Activated T-helper 1 cell treated with anti-CD3 and anti-CD28 coated beads, Interleukin-12 subunit alpha, Interleukin-12 subunit beta, Interleukin-2, Interleukin-4 antibody, amounts not matched to agents 30 ng/mL and 10 ng/mL and 1 ng/mL, durations not matched to agents 14 hours and 24 hours and 36 hours (primary cell): ENCODE measurements around the gene ZFP28. TPM values are rescaled to one million over a fixed set of nuclear protein-coding genes. Genes with fewer than 3 reads are reported as not detected.

Source experiments
- DNase-seq: peaks from one replicate; pipeline ENCODE4 v3.0.0; 2021; ENCODE audit warnings: low spot score
- H3K27ac Mint-ChIP-seq: one replicate; pipeline ENCODE4 v1.8.0; 2021; ENCODE audit warnings: mild to moderate bottlenecking, mixed read lengths
- H3K27me3 Mint-ChIP-seq: one replicate; pipeline ENCODE4 v1.8.0; 2022; ENCODE audit warnings: mild to moderate bottlenecking, moderate library complexity, mixed read lengths; ENCODE audit not compliant: insufficient read depth
- H3K36me3 Mint-ChIP-seq: one replicate; pipeline ENCODE4 v1.8.0; 2021; ENCODE audit warnings: low read depth, mixed read lengths
- H3K4me1 Mint-ChIP-seq: one replicate; pipeline ENCODE4 v1.8.0; 2021; ENCODE audit warnings: low read depth, mixed read lengths
- H3K4me3 Mint-ChIP-seq: one replicate; pipeline ENCODE4 v1.8.0; 2021; ENCODE audit warnings: mild to moderate bottlenecking, moderate library complexity, mixed read lengths
- H3K9me3 Mint-ChIP-seq: one replicate; pipeline ENCODE4 v1.8.0; 2021; ENCODE audit warnings: mixed read lengths
- intact Hi-C: fragments of 100-400 bp; cut with micrococcal nuclease; formaldehyde crosslinking; loops from one replicate; pipeline ENCODE4 v1.15.1; 2024
- total RNA-seq: library from RNA; stranded (reverse); gene quantifications from 2 replicates; pipeline ENCODE4 v1.2.3, GENCODE V29; 2022

ZFP28 gene
- total RNA-seq, 1 donor from 2014 or later, result 1.4 TPM

- Mint-ChIP-seq H3K9me3 (peaks cover 87% of the 10 kb centered on the region), H3K27me3 (no peaks in the 10 kb centered on the region), H3K36me3 (peaks cover 20% of the 10 kb centered on the region), H3K4me3 (peak overlapping the region; percentile 87), H3K27ac (peak overlapping the region; percentile 89), H3K4me1 (no peaks in the 10 kb centered on the region)
- intact Hi-C loops, result loop anchor here (1.0 to 5.0 kb wide), 7 partner anchors 28 to 1090 kb away; partner anchors contain the start of genes TRAPPC2B, ZFP28, ZNF547 and ZNF582
- DNase-seq, result peak; percentile 15
Measured at GRCh38 chr19:56566904-56567273, 28.1 kb downstream of the ZFP28 start.

GRCh38 chr19:56567274-56568120 lies 28.7 kb downstream of the ZFP28 start, which contains the start of gene ZNF470:
TSS of gene ZNF470 (plus strand) at chr19:56567468. CDS start at chr19:56570312, 2,844 bp downstream.
- Mint-ChIP-seq H3K4me1 (no peaks in the 10 kb centered on the region), H3K27ac (peak within 1 kb of the TSS; percentile 89), H3K36me3 (peaks cover 20% of the 10 kb centered on the region), H3K4me3 (peak within 1 kb of the TSS; percentile 87), H3K27me3 (no peaks in the 10 kb centered on the region), H3K9me3 (peaks cover 83% of the 10 kb centered on the region)
- DNase-seq, result peak; percentile 82
- intact Hi-C loops, result loop anchor here (1.0 to 5.0 kb wide), 7 partner anchors 28 to 1090 kb away; partner anchors contain the start of genes TRAPPC2B, ZFP28, ZNF547 and ZNF582

GRCh38 chr19:56572589-56572988 lies 33.8 kb downstream of the ZFP28 start:
- H3K27me3 Mint-ChIP-seq, result no peaks in the 10 kb centered on the region
- H3K36me3 Mint-ChIP-seq, result peaks cover 48% of the 10 kb centered on the region
- DNase-seq, result no peak
- no peak overlapping the region for H3K27ac Mint-ChIP-seq
- no peaks in the 10 kb centered on the region for H3K4me1 Mint-ChIP-seq
- H3K4me3 Mint-ChIP-seq, result no peak overlapping the region
- intact Hi-C loops, result no loop called here
- H3K9me3 Mint-ChIP-seq, result peaks cover 84% of the 10 kb centered on the region

- Mint-ChIP-seq H3K27me3 (no peaks in the 10 kb centered on the region), H3K4me1 (no peaks in the 10 kb centered on the region), H3K36me3 (peaks cover 46% of the 10 kb centered on the region), H3K9me3 (peaks cover 85% of the 10 kb centered on the region), H3K27ac (no peak overlapping the region), H3K4me3 (no peak overlapping the region)
- intact Hi-C loops, result no loop called here
- no peak for DNase-seq
Measured at GRCh38 chr19:56573914-56574313, 35.2 kb downstream of the ZFP28 start.

- Mint-ChIP-seq H3K27me3 (no peaks in the 10 kb centered on the region), H3K36me3 (peaks cover 33% of the 10 kb centered on the region), H3K27ac (no peak overlapping the region), H3K4me3 (no peak overlapping the region), H3K4me1 (no peaks in the 10 kb centered on the region), H3K9me3 (peaks cover 88% of the 10 kb centered on the region)
- intact Hi-C loops, result no loop called here
- DNase-seq, result no peak
Measured at GRCh38 chr19:56577719-56578602, 39.2 kb downstream of the ZFP28 start.

- Mint-ChIP-seq H3K36me3 (peaks cover 14% of the 10 kb centered on the region), H3K27me3 (no peaks in the 10 kb centered on the region), H3K4me3 (peak overlapping the region; percentile 92), H3K9me3 (peaks cover 59% of the 10 kb centered on the region), H3K27ac (no peak overlapping the region), H3K4me1 (peaks cover 14% of the 10 kb centered on the region)
- DNase-seq, result no peak
- intact Hi-C loops, result loop anchor here (5.0 kb wide), 1 partner anchor 192 kb away; the partner anchor contains the start of gene ZNF583
Measured at GRCh38 chr19:56594446-56594782, 55.7 kb downstream of the ZFP28 start.

GRCh38 chr19:56594783-56595547 lies 56.2 kb downstream of the ZFP28 start, which contains the start of gene ZNF71:
TSS of gene ZNF71 (plus strand) at chr19:56595302. CDS start at chr19:56601559, 6,257 bp downstream.
- peak; percentile 82 for DNase-seq
- Mint-ChIP-seq H3K9me3 (peaks cover 58% of the 10 kb centered on the region), H3K4me1 (peaks cover 14% of the 10 kb centered on the region), H3K4me3 (peak within 1 kb of the TSS; percentile 92), H3K36me3 (peaks cover 14% of the 10 kb centered on the region), H3K27me3 (no peaks in the 10 kb centered on the region), H3K27ac (peak within 1 kb of the TSS; percentile 59)
- intact Hi-C loops, result loop anchor here (1.0 to 5.0 kb wide), 4 partner anchors 28 to 203 kb away; partner anchors contain the start of genes ZFP28, ZNF470, ZNF582 and ZNF583

GRCh38 chr19:56595548-56595899 lies 56.8 kb downstream of the ZFP28 start:
- Mint-ChIP-seq H3K27me3 (no peaks in the 10 kb centered on the region), H3K4me1 (peaks cover 14% of the 10 kb centered on the region), H3K27ac (peak overlapping the region; percentile 57), H3K9me3 (peaks cover 55% of the 10 kb centered on the region), H3K4me3 (peak overlapping the region; percentile 92), H3K36me3 (peaks cover 15% of the 10 kb centered on the region)
- intact Hi-C loops, result loop anchor here (1.0 to 5.0 kb wide), 3 partner anchors 28 to 203 kb away; partner anchors contain the start of genes ZFP28, ZNF470 and ZNF582
- no peak for DNase-seq

GRCh38 chr19:56596676-56597075 lies 57.9 kb downstream of the ZFP28 start:
- no peak overlapping the region for H3K27ac Mint-ChIP-seq
- peaks cover 14% of the 10 kb centered on the region for H3K4me1 Mint-ChIP-seq
- peaks cover 59% of the 10 kb centered on the region for H3K9me3 Mint-ChIP-seq
- no peak for DNase-seq
- intact Hi-C loops, result loop anchor here (5.0 kb wide), 1 partner anchor 204 kb away; the partner anchor contains the start of gene ZNF582
- H3K4me3 Mint-ChIP-seq, result peak overlapping the region; percentile 92
- H3K36me3 Mint-ChIP-seq, result peaks cover 27% of the 10 kb centered on the region
- no peaks in the 10 kb centered on the region for H3K27me3 Mint-ChIP-seq

GRCh38 chr19:56597696-56598095 lies 58.9 kb downstream of the ZFP28 start:
- DNase-seq, result no peak
- H3K4me3 Mint-ChIP-seq, result no peak overlapping the region
- H3K4me1 Mint-ChIP-seq, result peaks cover 14% of the 10 kb centered on the region
- H3K9me3 Mint-ChIP-seq, result peaks cover 60% of the 10 kb centered on the region
- no peak overlapping the region for H3K27ac Mint-ChIP-seq
- H3K27me3 Mint-ChIP-seq, result no peaks in the 10 kb centered on the region
- intact Hi-C loops, result loop anchor here (5.0 kb wide), 1 partner anchor 205 kb away; the partner anchor contains the start of gene ZNF582
- H3K36me3 Mint-ChIP-seq, result peaks cover 35% of the 10 kb centered on the region

- intact Hi-C loops, result no loop called here
- no peak overlapping the region for H3K4me3 Mint-ChIP-seq
- no peaks in the 10 kb centered on the region for H3K27me3 Mint-ChIP-seq
- peaks cover 4% of the 10 kb centered on the region for H3K4me1 Mint-ChIP-seq
- H3K9me3 Mint-ChIP-seq, result peaks cover 72% of the 10 kb centered on the region
- no peak for DNase-seq
- no peak overlapping the region for H3K27ac Mint-ChIP-seq
- peaks cover 47% of the 10 kb centered on the region for H3K36me3 Mint-ChIP-seq
Measured at GRCh38 chr19:56601375-56601774, 62.6 kb downstream of the ZFP28 start.

GRCh38 chr19:56603829-56604228 lies 65.1 kb downstream of the ZFP28 start:
- H3K4me3 Mint-ChIP-seq, result no peak overlapping the region
- intact Hi-C loops, result no loop called here
- no peaks in the 10 kb centered on the region for H3K27me3 Mint-ChIP-seq
- peaks cover 78% of the 10 kb centered on the region for H3K9me3 Mint-ChIP-seq
- H3K4me1 Mint-ChIP-seq, result no peaks in the 10 kb centered on the region
- peaks cover 37% of the 10 kb centered on the region for H3K36me3 Mint-ChIP-seq
- no peak overlapping the region for H3K27ac Mint-ChIP-seq
- DNase-seq, result no peak
